H1 (cell line): ENCODE measurements around the gene PKD2. TPM values are rescaled to one million over a fixed set of nuclear protein-coding genes. Genes with fewer than 3 reads are reported as not detected.

ENCODE experiments used
- CTCF ChIA-PET: fragments of 300-600 bp; sonication (Branson Sonifier 250); formaldehyde crosslinking; loops from one replicate; lab custom pipeline; 2021; ENCODE audit not compliant: partially characterized antibody; lab: Charles Lee
- POLR2A ChIA-PET: fragments of 300-600 bp; sonication (Branson Sonifier 250); formaldehyde crosslinking; loops from one replicate; lab custom pipeline; 2021; ENCODE audit warnings: inconsistent platforms; ENCODE audit not compliant: partially characterized antibody; lab: Charles Lee
- DNase-seq, 2 experiments: peaks; one replicate each; pipeline versions ENCODE4 v3.0.0 to v3.0.0-alpha.2; 2010 to 2022; ENCODE audit warnings: low spot score in 2 of 2, low read depth in 1 of 2, mixed read lengths in 1 of 2
- FAIRE-seq: peaks from 2 replicates; lab custom pipeline; 2011; peaks lifted over from hg19 to GRCh38; lab: Jason Lieb, UNC
- H2AFZ ChIP-seq: 2 replicates; pipeline ENCODE4 v1.8.1; 2012; ENCODE audit warnings: low read length, inconsistent platforms
- H2AK5ac ChIP-seq: 2 replicates; pipeline ENCODE4 v1.6.1; 2013; ENCODE audit warnings: low read depth, low read length
- H2BK120ac ChIP-seq: replicated peaks from 2 replicates; pipeline ENCODE3; 2013; ENCODE audit warnings: low read depth, low read length, inconsistent platforms
- H2BK12ac ChIP-seq: 2 replicates; pipeline ENCODE4 v1.6.1; 2013; ENCODE audit warnings: low read depth, low read length
- H2BK15ac ChIP-seq: 2 replicates; pipeline ENCODE4 v1.6.1; 2013; ENCODE audit warnings: low read length
- H2BK20ac ChIP-seq: 2 replicates; pipeline ENCODE4 v1.6.1; 2013; ENCODE audit warnings: low read length
- H2BK5ac ChIP-seq: 2 replicates; pipeline ENCODE4 v1.6.1; 2013; ENCODE audit warnings: low read depth, low read length
- H3K14ac ChIP-seq: 2 replicates; pipeline ENCODE4 v1.6.1; 2013; ENCODE audit warnings: inconsistent platforms; ENCODE audit not compliant: insufficient read length
- H3K18ac ChIP-seq: 2 replicates; pipeline ENCODE4 v1.6.1; 2013; ENCODE audit warnings: low read length; ENCODE audit errors: extremely low read depth
- H3K23ac ChIP-seq: 2 replicates; pipeline ENCODE4 v1.6.1; 2013; ENCODE audit warnings: inconsistent platforms; ENCODE audit not compliant: insufficient read length
- H3K23me2 ChIP-seq: 2 replicates; pipeline ENCODE4 v1.6.1; 2013; ENCODE audit warnings: low read depth, low read length
- H3K27ac ChIP-seq: 2 replicates; pipeline ENCODE4 v1.6.1; 2011; ENCODE audit warnings: low read depth, low read length, inconsistent platforms
- H3K27me3 ChIP-seq, 4 experiments: replicated peaks in 1 of 4; 1 replicate in 1 of 4; 2 replicates in 3 of 4; pipeline versions ENCODE4 v1.6.1 to v1.8.1; 2011 to 2013; ENCODE audit warnings: low read length in 3 of 4, mild to moderate bottlenecking in 3 of 4, inconsistent platforms in 2 of 4, mixed read lengths in 2 of 4, moderate library complexity in 1 of 4; ENCODE audit not compliant: control insufficient read depth in 3 of 4, insufficient read depth in 3 of 4; ENCODE audit errors: extremely low read depth in 1 of 4
- H3K36me3 ChIP-seq, 4 experiments: 2 replicates each; pipeline versions ENCODE4 v1.6.1 to v1.8.1; 2011 to 2013; ENCODE audit warnings: mild to moderate bottlenecking in 4 of 4, low read length in 3 of 4, moderate library complexity in 2 of 4, control low read depth in 1 of 4, inconsistent platforms in 1 of 4; ENCODE audit not compliant: insufficient read depth in 4 of 4, control insufficient read depth in 2 of 4
- H3K4ac ChIP-seq: replicated peaks from 2 replicates; pipeline ENCODE3; 2013; ENCODE audit warnings: low read length, low read depth, mixed read lengths, inconsistent platforms; ENCODE audit not compliant: insufficient read length
- H3K4me1 ChIP-seq, 4 experiments: replicated peaks in 1 of 4; 1 replicate in 1 of 4; 2 replicates in 3 of 4; pipeline versions ENCODE4 v1.6.1 to v1.8.1; 2011 to 2013; ENCODE audit warnings: low read length in 3 of 4, inconsistent platforms in 2 of 4, mixed read lengths in 1 of 4; ENCODE audit not compliant: insufficient read depth in 4 of 4, control insufficient read depth in 3 of 4
- H3K4me2 ChIP-seq, 2 experiments: 2 replicates each; pipeline versions ENCODE4 v1.6.1 to v1.8.1; 2011 to 2013; ENCODE audit warnings: low read depth in 2 of 2, low read length in 2 of 2, control low read depth in 1 of 2, inconsistent platforms in 1 of 2, mild to moderate bottlenecking in 1 of 2; ENCODE audit not compliant: insufficient read depth in 1 of 2
- H3K4me3 ChIP-seq, 4 experiments: fragments of 200-600, 300-600 bp in 1 of 4; sonication (generic), shearing (Covaris generic), sonication (Bioruptor Twin) in 1 of 4; 2 replicates each; pipeline versions ENCODE4 v1.5.1 to v1.8.1; 2011 to 2016; ENCODE audit warnings: low read length in 4 of 4, low read depth in 3 of 4, control low read depth in 2 of 4, inconsistent platforms in 2 of 4, mild to moderate bottlenecking in 2 of 4, mixed read lengths in 1 of 4, moderate library complexity in 1 of 4; ENCODE audit not compliant: insufficient read depth in 2 of 4; ENCODE audit errors: extremely low read depth in 1 of 4
- H3K56ac ChIP-seq: replicated peaks from 2 replicates; pipeline ENCODE3; 2013; ENCODE audit warnings: low read depth, mild to moderate bottlenecking, mixed read lengths, low read length, inconsistent platforms; ENCODE audit not compliant: insufficient read length
- H3K79me1 ChIP-seq: 2 replicates; pipeline ENCODE4 v1.6.1; 2013; ENCODE audit warnings: low read depth, low read length, control low read depth
- H3K79me2 ChIP-seq, 2 experiments: 2 replicates each; pipeline versions ENCODE4 v1.6.1 to v1.8.1; 2012 to 2013; ENCODE audit warnings: low read length in 2 of 2, mild to moderate bottlenecking in 2 of 2, inconsistent platforms in 1 of 2; ENCODE audit not compliant: insufficient read depth in 2 of 2, control insufficient read depth in 1 of 2
- H3K9ac ChIP-seq, 4 experiments: replicated peaks in 1 of 4; 1 replicate in 1 of 4; 2 replicates in 3 of 4; pipeline versions ENCODE4 v1.6.1 to v1.8.1; 2011 to 2013; ENCODE audit warnings: low read depth in 3 of 4, low read length in 3 of 4, control low read depth in 2 of 4, mild to moderate bottlenecking in 2 of 4, moderate library complexity in 2 of 4, inconsistent platforms in 1 of 4; ENCODE audit errors: extremely low read depth in 1 of 4
- H3K9me3 ChIP-seq, 2 experiments: 2 replicates each; pipeline versions ENCODE4 v1.6.1 to v1.8.1; 2012 to 2013; ENCODE audit warnings: mild to moderate bottlenecking in 2 of 2, moderate library complexity in 2 of 2, control low read depth in 1 of 2, inconsistent platforms in 1 of 2, low read depth in 1 of 2, low read length in 1 of 2, mixed read lengths in 1 of 2; ENCODE audit not compliant: insufficient read depth in 2 of 2
- H4K20me1 ChIP-seq, 2 experiments: replicated peaks in 1 of 2; 2 replicates each; pipeline versions ENCODE3 to v1.8.1; 2011 to 2013; ENCODE audit warnings: inconsistent platforms in 2 of 2, low read length in 2 of 2, mild to moderate bottlenecking in 1 of 2; ENCODE audit not compliant: insufficient read depth in 2 of 2, control insufficient read depth in 1 of 2
- H4K5ac ChIP-seq: 2 replicates; pipeline ENCODE4 v1.6.1; 2013; ENCODE audit warnings: low read length, low read depth, mixed read lengths, inconsistent platforms; ENCODE audit not compliant: insufficient read length
- H4K8ac ChIP-seq: 2 replicates; pipeline ENCODE4 v1.8.0; 2013; ENCODE audit warnings: mild to moderate bottlenecking, moderate library complexity, low read length, inconsistent platforms; ENCODE audit not compliant: insufficient read depth; ENCODE audit errors: extremely low read depth
- H4K91ac ChIP-seq: replicated peaks from 2 replicates; pipeline ENCODE3; 2013; ENCODE audit warnings: low read length, mixed read lengths, inconsistent platforms; ENCODE audit not compliant: insufficient read length
- ASH2L ChIP-seq: fragments of 200-600, 300-600 bp; sonication (generic); IDR thresholded peaks from one replicate; pipeline ENCODE4 v1.7.1; 2017; ENCODE audit warnings: low read length
- CBX5 ChIP-seq: fragments of 300-800, 300-1000 bp; sonication (generic); IDR thresholded peaks from 2 replicates; pipeline ENCODE4 v1.7.1; 2016; ENCODE audit warnings: antibody characterized with exemption, low read length, low read depth
- CBX8 ChIP-seq: fragments of 300-800, 300-1000 bp; sonication (generic); IDR thresholded peaks from 2 replicates; pipeline ENCODE4 v1.7.1; 2016; ENCODE audit warnings: low read depth, low read length, borderline replicate concordance
- CHD1 ChIP-seq: IDR thresholded peaks from 2 replicates; pipeline ENCODE4 v1.6.1; 2012; ENCODE audit warnings: low read depth, low read length, improper control_type of control experiment
- CTBP2 ChIP-seq: IDR thresholded peaks from 2 replicates; pipeline ENCODE4 v1.7.0; 2011; ENCODE audit warnings: borderline replicate concordance, mild to moderate bottlenecking, moderate library complexity, mixed read lengths, low read length; ENCODE audit not compliant: insufficient read depth, insufficient read length
- FOSL1 ChIP-seq: IDR thresholded peaks from 2 replicates; pipeline ENCODE4 v1.6.1; 2011; ENCODE audit warnings: mild to moderate bottlenecking, low read depth, low read length, moderate library complexity; ENCODE audit not compliant: insufficient read depth
- NRF1 ChIP-seq: IDR thresholded peaks from 2 replicates; pipeline ENCODE4 v1.6.1; 2011; ENCODE audit warnings: mild to moderate bottlenecking, low read depth, low read length, improper control_type of control experiment
- POLR2A ChIP-seq, 2 experiments: IDR thresholded peaks; 1 replicate in 1 of 2; 2 replicates in 1 of 2; pipeline ENCODE4 v1.6.1; 2011; ENCODE audit warnings: low read depth in 2 of 2, low read length in 2 of 2, mild to moderate bottlenecking in 2 of 2; ENCODE audit errors: control extremely low read depth in 1 of 2
- RAD21 ChIP-seq, 2 experiments: IDR thresholded peaks in 1 of 2; conservative IDR thresholded peaks in 1 of 2; 2 replicates each; pipeline ENCODE4 v1.6.1; 2011; ENCODE audit warnings: low read depth in 2 of 2, low read length in 2 of 2, improper control_type of control experiment in 1 of 2, inconsistent platforms in 1 of 2, mild to moderate bottlenecking in 1 of 2, moderate library complexity in 1 of 2
- RBBP5 ChIP-seq: IDR thresholded peaks from 2 replicates; pipeline ENCODE4 v1.7.1; 2012; ENCODE audit warnings: low read depth, mild to moderate bottlenecking, inconsistent platforms, low read length, moderate library complexity, borderline replicate concordance
- SIX5 ChIP-seq: IDR thresholded peaks from 2 replicates; pipeline ENCODE4 v1.6.1; 2011; ENCODE audit warnings: mild to moderate bottlenecking, low read depth, low read length
- SP1 ChIP-seq: IDR thresholded peaks from 2 replicates; pipeline ENCODE4 v1.6.1; 2011; ENCODE audit warnings: low read depth, low read length
- TAF7 ChIP-seq: optimal IDR thresholded peaks from 2 replicates; pipeline ENCODE3; 2011; ENCODE audit warnings: low read depth, mild to moderate bottlenecking, inconsistent platforms, low read length, moderate library complexity, borderline replicate concordance
- whole genome bisulfite sequencing, 2 experiments: shearing (Covaris generic) in 1 of 2; methylation state at CpG; one replicate each; pipeline versions ENCODE4 v1.1.6 to v1.1.7; 2013 to 2015; ENCODE audit warnings: low lambda C conversion rate in 2 of 2, mixed read lengths in 2 of 2, inconsistent platforms in 1 of 2, low coverage in 1 of 2, missing lambda C conversion rate in 1 of 2; ENCODE audit not compliant: insufficient replicate concordance in 2 of 2, insufficient coverage in 1 of 2, insufficient read length in 1 of 2; ENCODE audit errors: extremely low coverage in 1 of 2, missing lambda C conversion rate in 1 of 2; 5-methylcytosine and 5-hydroxymethylcytosine counted together
- polyA plus RNA-seq, 7 experiments: library from polyadenylated mRNA; depleted of rRNA in 3 of 7; stranded (reverse) in 5 of 7; unstranded in 2 of 7; fragments of >200 nt in 5 of 7; fragments of 200-250 nt in 2 of 7; gene quantifications; 1 replicate in 5 of 7; 2 replicates in 1 of 7; 4 replicates in 1 of 7; pipeline versions ENCODE4 v1.2.1 to v1.2.3, GENCODE V29; 2011 to 2013; ENCODE audit warnings: missing spikeins in 2 of 7, mixed read lengths in 2 of 7
- total RNA-seq: library from RNA; stranded (reverse); fragmentation: NEBNext Ultra II Directional; extraction: Animal tissue kit (Norgen Biotek cat#: 25700); gene quantifications from 2 replicates; pipeline ENCODE4 v1.2.1, GENCODE V29; 2021
- TF ChIP-seq, protein P1 (sequence below): IDR thresholded peaks from 2 replicates; pipeline ENCODE4 v1.6.1; 2012; ENCODE audit warnings: inconsistent platforms

PKD2 gene
- total and polyA plus RNA-seq, 2 of the 8 experiments (the other 6 are each of a cell fraction or from before 2014, with no cell fraction given): 16.0 to 32.0 TPM

- CTCF ChIA-PET: no interaction called here
- Histone ChIP-seq H2BK20ac (no peak overlapping the region), H4K5ac (no peak overlapping the region), H3K56ac (no peak overlapping the region), H4K91ac (no peak overlapping the region), H3K79me2 (no peaks in the 10 kb centered on the region), H2BK12ac (no peak overlapping the region), H3K23me2 (no peaks in the 10 kb centered on the region), H3K36me3 (no peaks in the 10 kb centered on the region), H3K4me3 (no peak overlapping the region), H2AK5ac (no peak overlapping the region), H3K4me1 (no peaks in the 10 kb centered on the region), H3K14ac (no peak overlapping the region), H3K9ac (no peak overlapping the region), H3K27ac (no peak overlapping the region), H4K20me1 (no peaks in the 10 kb centered on the region), H2BK5ac (no peak overlapping the region), H4K8ac (no peak overlapping the region), H3K9me3 (no peaks in the 10 kb centered on the region), H3K79me1 (no peaks in the 10 kb centered on the region), H2BK120ac (no peak overlapping the region), H3K18ac (no peak overlapping the region), H3K4ac (no peak overlapping the region), H2AFZ (no peak overlapping the region), H2BK15ac (no peak overlapping the region), H3K4me2 (no peak overlapping the region), H3K27me3 (peaks cover 0 to 1% (median 0%) of the 10 kb centered on the region in 4 experiments; a peak in 1 of 7 replicates), H3K23ac (no peak overlapping the region)
- TF ChIP-seq RBBP5 (no peak), ASH2L (no peak), TAF7 (no peak), SP1 (no peak), CHD1 (no peak), CBX8 (no peak), CTBP2 (no peak), RAD21 (IDR thresholded peaks at IDR 0.05 in 1 of 2, conservative IDR thresholded peaks at IDR 0.05 in 1 of 2; ENCODE audit: low read depth in 2 of 2, low read length in 2 of 2) (no peak), SIX5 (no peak), NRF1 (no peak), POLR2A (IDR thresholded peaks at IDR 0.05; ENCODE audit: control extremely low read depth in 1 of 2, low read depth in 2 of 2, low read length in 2 of 2) (no peak), FOSL1 (no peak), CBX5 (no peak)
- TF ChIP-seq, protein P1, sequence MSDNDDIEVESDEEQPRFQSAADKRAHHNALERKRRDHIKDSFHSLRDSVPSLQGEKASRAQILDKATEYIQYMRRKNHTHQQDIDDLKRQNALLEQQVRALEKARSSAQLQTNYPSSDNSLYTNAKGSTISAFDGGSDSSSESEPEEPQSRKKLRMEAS: no peak
- DNase-seq: no peak
- no peak for FAIRE-seq
- POLR2A ChIA-PET: no interaction called here
- WGBS, 2 experiments: 88% methylated on average over 5 of the region's 5 CpGs; no CpG with 5 or more reads in 1 of the 2 experiments
Measured at GRCh38 chr4:88093874-88094273, 86.4 kb downstream of the PKD2 start.
